H1 (cell line): ENCODE results near the gene HIPK2. TPM values are rescaled to one million over a fixed set of nuclear protein-coding genes. Genes with fewer than 3 reads are reported as not detected.

Experiments used
- CTCF ChIA-PET: fragments of 300-600 bp; sonication (Branson Sonifier 250); formaldehyde crosslinking; loops from one replicate; lab custom pipeline; 2021; ENCODE audit not compliant: partially characterized antibody; lab: Charles Lee
- POLR2A ChIA-PET: fragments of 300-600 bp; sonication (Branson Sonifier 250); formaldehyde crosslinking; loops from one replicate; lab custom pipeline; 2021; ENCODE audit warnings: inconsistent platforms; ENCODE audit not compliant: partially characterized antibody; lab: Charles Lee
- DNase-seq, 2 experiments: peaks; one replicate each; pipeline versions ENCODE4 v3.0.0 to v3.0.0-alpha.2; 2010 to 2022; ENCODE audit warnings: low spot score in 2 of 2, low read depth in 1 of 2, mixed read lengths in 1 of 2
- FAIRE-seq: peaks from 2 replicates; lab custom pipeline; 2011; peaks lifted over from hg19 to GRCh38; lab: Jason Lieb, UNC
- H2AFZ ChIP-seq: 2 replicates; pipeline ENCODE4 v1.8.1; 2012; ENCODE audit warnings: low read length, inconsistent platforms
- H2AK5ac ChIP-seq: 2 replicates; pipeline ENCODE4 v1.6.1; 2013; ENCODE audit warnings: low read depth, low read length
- H2BK120ac ChIP-seq: replicated peaks from 2 replicates; pipeline ENCODE3; 2013; ENCODE audit warnings: low read depth, low read length, inconsistent platforms
- H2BK12ac ChIP-seq: 2 replicates; pipeline ENCODE4 v1.6.1; 2013; ENCODE audit warnings: low read depth, low read length
- H2BK15ac ChIP-seq: 2 replicates; pipeline ENCODE4 v1.6.1; 2013; ENCODE audit warnings: low read length
- H2BK20ac ChIP-seq: 2 replicates; pipeline ENCODE4 v1.6.1; 2013; ENCODE audit warnings: low read length
- H2BK5ac ChIP-seq: 2 replicates; pipeline ENCODE4 v1.6.1; 2013; ENCODE audit warnings: low read depth, low read length
- H3K14ac ChIP-seq: 2 replicates; pipeline ENCODE4 v1.6.1; 2013; ENCODE audit warnings: inconsistent platforms; ENCODE audit not compliant: insufficient read length
- H3K18ac ChIP-seq: 2 replicates; pipeline ENCODE4 v1.6.1; 2013; ENCODE audit warnings: low read length; ENCODE audit errors: extremely low read depth
- H3K23ac ChIP-seq: 2 replicates; pipeline ENCODE4 v1.6.1; 2013; ENCODE audit warnings: inconsistent platforms; ENCODE audit not compliant: insufficient read length
- H3K23me2 ChIP-seq: 2 replicates; pipeline ENCODE4 v1.6.1; 2013; ENCODE audit warnings: low read depth, low read length
- H3K27ac ChIP-seq: 2 replicates; pipeline ENCODE4 v1.6.1; 2011; ENCODE audit warnings: low read depth, low read length, inconsistent platforms
- H3K27me3 ChIP-seq, 4 experiments: replicated peaks in 1 of 4; 1 replicate in 1 of 4; 2 replicates in 3 of 4; pipeline versions ENCODE4 v1.6.1 to v1.8.1; 2011 to 2013; ENCODE audit warnings: low read length in 3 of 4, mild to moderate bottlenecking in 3 of 4, inconsistent platforms in 2 of 4, mixed read lengths in 2 of 4, moderate library complexity in 1 of 4; ENCODE audit not compliant: control insufficient read depth in 3 of 4, insufficient read depth in 3 of 4; ENCODE audit errors: extremely low read depth in 1 of 4
- H3K36me3 ChIP-seq, 4 experiments: 2 replicates each; pipeline versions ENCODE4 v1.6.1 to v1.8.1; 2011 to 2013; ENCODE audit warnings: mild to moderate bottlenecking in 4 of 4, low read length in 3 of 4, moderate library complexity in 2 of 4, control low read depth in 1 of 4, inconsistent platforms in 1 of 4; ENCODE audit not compliant: insufficient read depth in 4 of 4, control insufficient read depth in 2 of 4
- H3K4ac ChIP-seq: replicated peaks from 2 replicates; pipeline ENCODE3; 2013; ENCODE audit warnings: low read length, low read depth, mixed read lengths, inconsistent platforms; ENCODE audit not compliant: insufficient read length
- H3K4me1 ChIP-seq, 4 experiments: replicated peaks in 1 of 4; 1 replicate in 1 of 4; 2 replicates in 3 of 4; pipeline versions ENCODE4 v1.6.1 to v1.8.1; 2011 to 2013; ENCODE audit warnings: low read length in 3 of 4, inconsistent platforms in 2 of 4, mixed read lengths in 1 of 4; ENCODE audit not compliant: insufficient read depth in 4 of 4, control insufficient read depth in 3 of 4
- H3K4me2 ChIP-seq, 2 experiments: 2 replicates each; pipeline versions ENCODE4 v1.6.1 to v1.8.1; 2011 to 2013; ENCODE audit warnings: low read depth in 2 of 2, low read length in 2 of 2, control low read depth in 1 of 2, inconsistent platforms in 1 of 2, mild to moderate bottlenecking in 1 of 2; ENCODE audit not compliant: insufficient read depth in 1 of 2
- H3K4me3 ChIP-seq, 4 experiments: fragments of 200-600, 300-600 bp in 1 of 4; sonication (generic), shearing (Covaris generic), sonication (Bioruptor Twin) in 1 of 4; 2 replicates each; pipeline versions ENCODE4 v1.5.1 to v1.8.1; 2011 to 2016; ENCODE audit warnings: low read length in 4 of 4, low read depth in 3 of 4, control low read depth in 2 of 4, inconsistent platforms in 2 of 4, mild to moderate bottlenecking in 2 of 4, mixed read lengths in 1 of 4, moderate library complexity in 1 of 4; ENCODE audit not compliant: insufficient read depth in 2 of 4; ENCODE audit errors: extremely low read depth in 1 of 4
- H3K56ac ChIP-seq: replicated peaks from 2 replicates; pipeline ENCODE3; 2013; ENCODE audit warnings: low read depth, mild to moderate bottlenecking, mixed read lengths, low read length, inconsistent platforms; ENCODE audit not compliant: insufficient read length
- H3K79me1 ChIP-seq: 2 replicates; pipeline ENCODE4 v1.6.1; 2013; ENCODE audit warnings: low read depth, low read length, control low read depth
- H3K79me2 ChIP-seq, 2 experiments: 2 replicates each; pipeline versions ENCODE4 v1.6.1 to v1.8.1; 2012 to 2013; ENCODE audit warnings: low read length in 2 of 2, mild to moderate bottlenecking in 2 of 2, inconsistent platforms in 1 of 2; ENCODE audit not compliant: insufficient read depth in 2 of 2, control insufficient read depth in 1 of 2
- H3K9ac ChIP-seq, 4 experiments: replicated peaks in 1 of 4; 1 replicate in 1 of 4; 2 replicates in 3 of 4; pipeline versions ENCODE4 v1.6.1 to v1.8.1; 2011 to 2013; ENCODE audit warnings: low read depth in 3 of 4, low read length in 3 of 4, control low read depth in 2 of 4, mild to moderate bottlenecking in 2 of 4, moderate library complexity in 2 of 4, inconsistent platforms in 1 of 4; ENCODE audit errors: extremely low read depth in 1 of 4
- H3K9me3 ChIP-seq, 2 experiments: 2 replicates each; pipeline versions ENCODE4 v1.6.1 to v1.8.1; 2012 to 2013; ENCODE audit warnings: mild to moderate bottlenecking in 2 of 2, moderate library complexity in 2 of 2, control low read depth in 1 of 2, inconsistent platforms in 1 of 2, low read depth in 1 of 2, low read length in 1 of 2, mixed read lengths in 1 of 2; ENCODE audit not compliant: insufficient read depth in 2 of 2
- H4K20me1 ChIP-seq, 2 experiments: replicated peaks in 1 of 2; 2 replicates each; pipeline versions ENCODE3 to v1.8.1; 2011 to 2013; ENCODE audit warnings: inconsistent platforms in 2 of 2, low read length in 2 of 2, mild to moderate bottlenecking in 1 of 2; ENCODE audit not compliant: insufficient read depth in 2 of 2, control insufficient read depth in 1 of 2
- H4K5ac ChIP-seq: 2 replicates; pipeline ENCODE4 v1.6.1; 2013; ENCODE audit warnings: low read length, low read depth, mixed read lengths, inconsistent platforms; ENCODE audit not compliant: insufficient read length
- H4K8ac ChIP-seq: 2 replicates; pipeline ENCODE4 v1.8.0; 2013; ENCODE audit warnings: mild to moderate bottlenecking, moderate library complexity, low read length, inconsistent platforms; ENCODE audit not compliant: insufficient read depth; ENCODE audit errors: extremely low read depth
- H4K91ac ChIP-seq: replicated peaks from 2 replicates; pipeline ENCODE3; 2013; ENCODE audit warnings: low read length, mixed read lengths, inconsistent platforms; ENCODE audit not compliant: insufficient read length
- ASH2L ChIP-seq: fragments of 200-600, 300-600 bp; sonication (generic); IDR thresholded peaks from one replicate; pipeline ENCODE4 v1.7.1; 2017; ENCODE audit warnings: low read length
- CHD2 ChIP-seq: IDR thresholded peaks from 2 replicates; pipeline ENCODE4 v1.6.1; 2012; ENCODE audit warnings: low read length, improper control_type of control experiment
- HDAC6 ChIP-seq: IDR thresholded peaks from one replicate; pipeline ENCODE4 v1.7.1; 2012; ENCODE audit warnings: low read depth, mild to moderate bottlenecking, inconsistent platforms, low read length, moderate library complexity
- KDM1A ChIP-seq: fragments of 200-600, 300-600 bp; sonication (generic); IDR thresholded peaks from 2 replicates; pipeline ENCODE4 v1.7.1; 2016; ENCODE audit warnings: mild to moderate bottlenecking, low read length, borderline replicate concordance
- RAD21 ChIP-seq, 2 experiments: IDR thresholded peaks in 1 of 2; conservative IDR thresholded peaks in 1 of 2; 2 replicates each; pipeline ENCODE4 v1.6.1; 2011; ENCODE audit warnings: low read depth in 2 of 2, low read length in 2 of 2, improper control_type of control experiment in 1 of 2, inconsistent platforms in 1 of 2, mild to moderate bottlenecking in 1 of 2, moderate library complexity in 1 of 2
- RBBP5 ChIP-seq: IDR thresholded peaks from 2 replicates; pipeline ENCODE4 v1.7.1; 2012; ENCODE audit warnings: low read depth, mild to moderate bottlenecking, inconsistent platforms, low read length, moderate library complexity, borderline replicate concordance
- TAF1 ChIP-seq: IDR thresholded peaks from 2 replicates; pipeline ENCODE4 v1.6.1; 2011; ENCODE audit warnings: mild to moderate bottlenecking, low read depth, low read length
- WGBS, 2 experiments: shearing (Covaris generic) in 1 of 2; methylation state at CpG; one replicate each; pipeline versions ENCODE4 v1.1.6 to v1.1.7; 2013 to 2015; ENCODE audit warnings: low lambda C conversion rate in 2 of 2, mixed read lengths in 2 of 2, inconsistent platforms in 1 of 2, low coverage in 1 of 2, missing lambda C conversion rate in 1 of 2; ENCODE audit not compliant: insufficient replicate concordance in 2 of 2, insufficient coverage in 1 of 2, insufficient read length in 1 of 2; ENCODE audit errors: extremely low coverage in 1 of 2, missing lambda C conversion rate in 1 of 2; 5-methylcytosine and 5-hydroxymethylcytosine counted together
- polyA plus RNA-seq, 7 experiments: library from polyadenylated mRNA; depleted of rRNA in 3 of 7; stranded (reverse) in 5 of 7; unstranded in 2 of 7; fragments of >200 nt in 5 of 7; fragments of 200-250 nt in 2 of 7; gene quantifications; 1 replicate in 5 of 7; 2 replicates in 1 of 7; 4 replicates in 1 of 7; pipeline versions ENCODE4 v1.2.1 to v1.2.3, GENCODE V29; 2011 to 2013; ENCODE audit warnings: missing spikeins in 2 of 7, mixed read lengths in 2 of 7
- total RNA-seq: library from RNA; stranded (reverse); fragmentation: NEBNext Ultra II Directional; extraction: Animal tissue kit (Norgen Biotek cat#: 25700); gene quantifications from 2 replicates; pipeline ENCODE4 v1.2.1, GENCODE V29; 2021
- TF ChIP-seq, protein P1 (sequence below): IDR thresholded peaks from 2 replicates; pipeline ENCODE4 v1.6.1; 2011; ENCODE audit warnings: low read length, improper control_type of control experiment

Gene HIPK2
- total and polyA plus RNA-seq, 2 of the 8 experiments (the other 6 are each of a cell fraction or from before 2014, with no cell fraction given) = 8.3 to 24.3 TPM

DNA sequence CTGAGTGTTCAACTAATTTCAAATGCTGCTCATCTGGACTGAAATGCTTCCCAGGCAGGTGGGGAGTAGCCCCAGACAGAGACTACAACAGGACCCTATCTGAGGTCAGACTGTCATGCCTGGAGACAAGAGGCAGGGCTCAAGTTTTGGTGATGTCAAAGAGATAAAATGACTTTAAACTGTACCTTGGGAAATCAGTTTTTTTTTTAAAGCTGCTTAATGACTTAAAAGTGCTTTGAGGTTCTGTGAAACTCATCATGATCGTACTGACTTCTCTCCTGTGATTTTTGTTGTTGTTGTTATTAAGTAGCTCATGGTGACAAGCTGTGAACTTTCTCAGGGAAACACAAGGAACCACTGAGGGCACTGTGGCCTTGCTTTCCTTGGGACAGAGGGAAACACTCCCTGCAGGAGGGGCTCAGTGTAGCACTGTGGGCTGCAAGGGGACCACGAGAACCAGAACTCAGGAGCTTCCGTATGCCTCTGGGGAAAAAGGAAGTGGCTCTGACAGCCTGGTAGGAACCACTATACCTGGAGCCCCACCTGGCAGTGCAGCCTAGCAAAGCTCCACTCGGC is 9.5 kb downstream of the HIPK2 start:
- Histone ChIP-seq H4K91ac (no peak overlapping the region), H3K4me1 (peaks cover 0 to 4% (median 0%) of the 10 kb centered on the region in 4 experiments; a peak in 3 of 7 replicates), H4K8ac (no peak overlapping the region), H3K36me3 (no peaks in the 10 kb centered on the region), H2BK15ac (no peak overlapping the region), H3K14ac (no peak overlapping the region), H2BK120ac (no peak overlapping the region), H3K4me3 (no peak overlapping the region), H3K27ac (no peak overlapping the region), H2BK20ac (no peak overlapping the region), H4K20me1 (peaks cover 0 to 2% of the 10 kb centered on the region in 2 experiments), H2BK5ac (no peak overlapping the region), H3K9me3 (no peaks in the 10 kb centered on the region), H3K27me3 (no peaks in the 10 kb centered on the region; a peak in 1 of 7 replicates), H3K23me2 (no peaks in the 10 kb centered on the region), H2BK12ac (no peak overlapping the region), H3K56ac (no peak overlapping the region), H3K9ac (no peak overlapping the region), H3K4ac (no peak overlapping the region), H2AFZ (no peak overlapping the region), H3K79me2 (peaks cover 0 to 39% of the 10 kb centered on the region in 2 experiments; a peak in 3 of 4 replicates), H4K5ac (no peak overlapping the region), H3K23ac (no peak overlapping the region), H3K4me2 (no peak overlapping the region), H3K79me1 (peaks cover 12% of the 10 kb centered on the region), H2AK5ac (no peak overlapping the region), H3K18ac (no peak overlapping the region)
- CTCF ChIA-PET = interaction anchor here (0.6 to 1.6 kb wide), 5 partner anchors 10 to 148 kb away, joined by 3 to 4 read pairs (median 3); no protein-coding TSS in a partner anchor
- no peak for TF ChIP-seq RAD21 (IDR thresholded peaks at IDR 0.05 in 1 of 2, conservative IDR thresholded peaks at IDR 0.05 in 1 of 2; ENCODE audit: low read depth in 2 of 2, low read length in 2 of 2)
- TF ChIP-seq HDAC6 = no peak
- no peak for TF ChIP-seq KDM1A
- no peak for TF ChIP-seq RBBP5
- no peak for TF ChIP-seq CHD2
- no peak for TF ChIP-seq ASH2L
- no peak for TF ChIP-seq TAF1
- TF ChIP-seq, protein P1, sequence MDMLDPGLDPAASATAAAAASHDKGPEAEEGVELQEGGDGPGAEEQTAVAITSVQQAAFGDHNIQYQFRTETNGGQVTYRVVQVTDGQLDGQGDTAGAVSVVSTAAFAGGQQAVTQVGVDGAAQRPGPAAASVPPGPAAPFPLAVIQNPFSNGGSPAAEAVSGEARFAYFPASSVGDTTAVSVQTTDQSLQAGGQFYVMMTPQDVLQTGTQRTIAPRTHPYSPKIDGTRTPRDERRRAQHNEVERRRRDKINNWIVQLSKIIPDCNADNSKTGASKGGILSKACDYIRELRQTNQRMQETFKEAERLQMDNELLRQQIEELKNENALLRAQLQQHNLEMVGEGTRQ = no peak
- POLR2A ChIA-PET = no interaction called here
- DNase-seq (no peak), FAIRE-seq (no peak)
- WGBS, 2 experiments = 84% methylated on average over 4 of the region's 4 CpGs; no CpG with 5 or more reads in 1 of the 2 experiments
